GM06990 (cell line): ENCODE measurements around the gene PIWIL1.

Experiments used
- DNase-seq: peaks from one replicate; pipeline ENCODE4 v3.0.0-alpha.2; 2011; ENCODE audit not compliant: insufficient read length; ENCODE audit errors: extremely low read depth
- H3K27me3 ChIP-seq: replicated peaks from 2 replicates; pipeline ENCODE4 v1.6.0; 2011; ENCODE audit warnings: low read length; ENCODE audit not compliant: control insufficient read depth, insufficient read depth
- H3K36me3 ChIP-seq: 2 replicates; pipeline ENCODE4 v1.5.1; 2011; ENCODE audit warnings: low read length; ENCODE audit not compliant: control insufficient read depth, insufficient read depth
- H3K4me3 ChIP-seq: replicated peaks from 2 replicates; pipeline ENCODE4 v1.5.1; 2011; ENCODE audit warnings: low read depth, mild to moderate bottlenecking, control low read depth, low read length
- TF ChIP-seq, protein P1 (sequence below): IDR thresholded peaks from 2 replicates; pipeline ENCODE4 v1.5.1; 2011; ENCODE audit warnings: low read length, control low read depth, mild to moderate bottlenecking, inconsistent platforms; ENCODE audit not compliant: insufficient read depth, poor library complexity, severe bottlenecking

The PIWIL1 gene

DNA sequence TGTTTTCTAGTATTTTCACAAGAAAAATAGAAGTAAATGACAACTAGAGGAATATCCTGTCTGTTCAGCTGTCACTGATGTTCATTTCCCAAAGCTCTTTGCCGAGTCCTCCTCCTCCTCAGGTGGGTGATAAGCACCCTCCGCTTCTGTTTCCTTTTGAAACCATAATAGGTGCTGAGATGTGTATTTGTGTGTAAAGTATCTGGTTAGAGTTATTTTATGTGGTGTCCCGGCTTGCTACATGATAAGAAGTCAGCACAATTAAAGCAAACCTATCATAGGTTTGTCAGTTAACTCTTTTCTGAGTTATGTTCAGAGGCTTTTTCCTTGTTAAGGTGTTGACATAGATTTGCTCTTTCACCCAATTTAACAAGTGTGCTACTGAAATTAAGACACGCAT is 82.4 kb downstream of the PIWIL1 start:
- TF ChIP-seq, protein P1, sequence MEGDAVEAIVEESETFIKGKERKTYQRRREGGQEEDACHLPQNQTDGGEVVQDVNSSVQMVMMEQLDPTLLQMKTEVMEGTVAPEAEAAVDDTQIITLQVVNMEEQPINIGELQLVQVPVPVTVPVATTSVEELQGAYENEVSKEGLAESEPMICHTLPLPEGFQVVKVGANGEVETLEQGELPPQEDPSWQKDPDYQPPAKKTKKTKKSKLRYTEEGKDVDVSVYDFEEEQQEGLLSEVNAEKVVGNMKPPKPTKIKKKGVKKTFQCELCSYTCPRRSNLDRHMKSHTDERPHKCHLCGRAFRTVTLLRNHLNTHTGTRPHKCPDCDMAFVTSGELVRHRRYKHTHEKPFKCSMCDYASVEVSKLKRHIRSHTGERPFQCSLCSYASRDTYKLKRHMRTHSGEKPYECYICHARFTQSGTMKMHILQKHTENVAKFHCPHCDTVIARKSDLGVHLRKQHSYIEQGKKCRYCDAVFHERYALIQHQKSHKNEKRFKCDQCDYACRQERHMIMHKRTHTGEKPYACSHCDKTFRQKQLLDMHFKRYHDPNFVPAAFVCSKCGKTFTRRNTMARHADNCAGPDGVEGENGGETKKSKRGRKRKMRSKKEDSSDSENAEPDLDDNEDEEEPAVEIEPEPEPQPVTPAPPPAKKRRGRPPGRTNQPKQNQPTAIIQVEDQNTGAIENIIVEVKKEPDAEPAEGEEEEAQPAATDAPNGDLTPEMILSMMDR = no peak
- no peak for DNase-seq
- Histone ChIP-seq H3K4me3 (no peak overlapping the region), H3K27me3 (no peaks in the 10 kb centered on the region), H3K36me3 (no peaks in the 10 kb centered on the region)

DNA sequence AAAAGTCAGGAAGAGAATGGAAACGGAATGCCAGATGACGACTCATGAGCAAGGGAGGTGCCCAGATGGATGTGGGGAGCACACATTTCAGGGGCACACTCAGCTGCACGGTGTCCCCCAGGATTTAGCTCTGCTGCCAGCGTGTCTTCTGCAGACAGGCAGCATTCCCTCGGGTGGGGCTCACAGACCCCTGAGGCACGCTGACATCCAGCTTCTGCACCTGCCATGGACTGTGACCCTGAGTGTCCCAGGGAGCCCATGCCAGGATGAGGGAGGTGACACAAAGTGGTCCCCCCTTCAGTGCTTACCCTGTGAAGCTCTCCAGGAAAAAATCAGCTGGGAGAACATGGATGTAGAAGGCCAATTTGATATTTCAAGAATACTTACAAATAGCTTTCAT is 84.2 kb downstream of the PIWIL1 start:
- no peaks in the 10 kb centered on the region for H3K36me3 ChIP-seq
- no peak for DNase-seq
- TF ChIP-seq, protein P1 = no peak
- H3K4me3 ChIP-seq = no peak overlapping the region
- no peaks in the 10 kb centered on the region for H3K27me3 ChIP-seq
